Heart left ventricle (tissue), 16 donors: Measurements from ENCODE around the gene B4GALNT2. TPM values are rescaled to one million over a fixed set of nuclear protein-coding genes. Genes with fewer than 3 reads are reported as not detected.

Experiments
- ATAC-seq, 4 donors: fragments of 200-7000 bp; cut with Tn5 transposase; one replicate each; pipeline ENCODE4 v1.9.1; 2020 to 2022; ENCODE audit warnings: moderate library complexity in 4 of 4, mild to moderate bottlenecking in 3 of 4, moderate number of reproducible peaks in 1 of 4
- DNase-seq, 5 donors: peaks; one replicate each; pipeline ENCODE4 v3.0.0-alpha.2; 2020
- H3K27ac ChIP-seq, 12 donors: fragments of 200-600 bp; sonication (generic) in 4 of 12; one replicate each; pipeline versions ENCODE4 v1.5.0 to v1.8.0; 2016 to 2022; ENCODE audit warnings: mild to moderate bottlenecking in 2 of 12
- H3K27me3 ChIP-seq, 9 donors: fragments of 200-600 bp; sonication (generic) in 2 of 9; one replicate each; pipeline versions ENCODE4 v1.5.1 to v1.8.0; 2016 to 2022; ENCODE audit warnings: mild to moderate bottlenecking in 3 of 9
- H3K36me3 ChIP-seq, 9 donors: fragments of 200-600 bp; sonication (generic) in 2 of 9; one replicate each; pipeline versions ENCODE4 v1.5.0 to v1.8.0; 2018 to 2022; ENCODE audit warnings: mild to moderate bottlenecking in 2 of 9
- H3K4me1 ChIP-seq, 12 donors: fragments of 200-600 bp; sonication (generic) in 4 of 12; one replicate each; pipeline versions ENCODE4 v1.5.0 to v1.8.0; 2016 to 2022; ENCODE audit warnings: mild to moderate bottlenecking in 3 of 12
- H3K4me3 ChIP-seq, 12 donors: fragments of 200-600 bp; sonication (generic) in 4 of 12; one replicate each; pipeline versions ENCODE4 v1.5.0 to v1.8.0; 2017 to 2022; ENCODE audit warnings: mild to moderate bottlenecking in 9 of 12, moderate library complexity in 4 of 12
- H3K9me3 ChIP-seq, 12 donors: fragments of 200-600 bp; sonication (generic) in 4 of 12; one replicate each; pipeline versions ENCODE4 v1.5.0 to v1.8.0; 2016 to 2022; ENCODE audit warnings: mild to moderate bottlenecking in 1 of 12
- CTCF ChIP-seq, 12 donors: fragments of 200-600 bp; sonication (generic) in 4 of 12; IDR thresholded peaks; one replicate each; pipeline versions ENCODE4 v1.5.0 to v1.8.0; 2018 to 2022; ENCODE audit warnings: antibody characterized with exemption in 12 of 12, mild to moderate bottlenecking in 5 of 12
- POLR2A ChIP-seq, 2 donors: fragments of 450-650 bp; IDR thresholded peaks; one replicate each; pipeline ENCODE4 v1.6.1; 2017; ENCODE audit warnings: antibody characterized with exemption in 2 of 2, mild to moderate bottlenecking in 2 of 2, moderate library complexity in 2 of 2
- WGBS, 4 donors: extraction: QIAGEN DNeasy Blood & Tissue Kit in 2 of 4; methylation state at CpG; one replicate each; pipeline versions ENCODE4 v1.1.5 to v1.1.7; 2013 to 2018; 5-methylcytosine and 5-hydroxymethylcytosine counted together
- intact Hi-C, 10 donors: fragments of 100-400 bp; cut with DNase I; formaldehyde crosslinking; loops; one replicate each; pipeline versions ENCODE4 v1.11.1 to v1.14.2; 2022
- polyA plus RNA-seq, 2 donors: library from polyadenylated mRNA; stranded (reverse); fragments of 200-250 nt; gene quantifications; one replicate each; pipeline ENCODE4 v1.2.3, GENCODE V29; 2013
- total RNA-seq, 9 donors: library from RNA; depleted of rRNA in 2 of 9; stranded (reverse); fragments of >200 nt in 2 of 9; fragmentation: NEBNext Ultra II Directional in 3 of 9; extraction: Animal tissue kit (Norgen Biotek cat#: 25700) in 3 of 9; gene quantifications; one replicate each; pipeline versions ENCODE4 v1.1.0 to v1.2.4, GENCODE V29; 2016 to 2023
- donor health status: ischemic (EF 13 %, LVEDD 7.1; RV severe dilation, severe dysfunction).
- donor health status: healthy with polysubstance abuse.
- donor health status: DM: no; HTN: yes; CAD: no.
- donor health status: DM: no; HTN: no; CAD: no.
- donor health status: ischemic (EF 25% LVEDD 6.9; RV normal size, moderate dysfunction).
- donor health status: ischemic (EF 25% LVEDD 5.7; RV mildly dilated, moderate dysfunction).
- donor health status: healthy.
- donor health status: DM: yes; HTN: yes; CAD: no.
- donor health status: ischemic (EF 35%, LVEDD 5.7; RV mildly dilated, moderate dysfunction).
- donor health status: nonischemic (EF 11% LVEDD 7.7; RV severe dilation, severe dysfunction).
- donor health status: DM: yes; HTN: yes; CAD: no.
- donor health status: PGD.
- donor health status: ischemic (EF 29% LVEDD 5.4; RV normal size, mild dysfunction).
- donor health status: nonischemic (EF 23%, LVEDD 6.1; RV moderate dilation, normal function).

Gene B4GALNT2
- total and polyA plus RNA-seq, 11 donors = 0.07 to 0.08 TPM; not detected in 9

DNA sequence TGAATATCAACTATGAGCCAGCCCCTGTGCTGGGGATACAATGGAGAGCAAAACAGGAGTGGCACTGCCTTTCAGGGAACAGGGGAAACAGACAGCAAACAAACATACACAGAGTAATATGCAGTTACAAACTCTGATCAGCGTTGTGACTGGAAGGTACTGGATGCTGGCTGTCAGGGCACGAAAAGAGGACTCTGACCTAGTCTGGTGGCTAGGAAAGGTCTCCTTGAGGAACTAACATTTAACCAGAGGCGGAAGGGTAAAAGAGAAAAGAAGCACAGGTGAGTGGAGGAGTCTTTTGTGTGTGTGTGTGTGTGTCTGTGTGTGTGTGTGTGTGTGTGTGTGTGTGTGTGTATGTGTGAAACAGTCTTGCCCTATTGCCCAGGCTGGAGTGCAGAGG, 12.4 kb upstream of the B4GALNT2 start:
- Histone ChIP-seq H3K4me1 (no peaks in the 10 kb centered on the region), H3K27me3 (peaks cover 0 to 51% (median 6%) of the 10 kb centered on the region in 9 donors), H3K9me3 (peaks cover 0 to 7% (median 0%) of the 10 kb centered on the region in 12 donors), H3K4me3 (no peak overlapping the region), H3K27ac (no peak overlapping the region), H3K36me3 (no peaks in the 10 kb centered on the region)
- intact Hi-C loops = no loop called here
- 66 to 76% (median 73%) methylated on average over 3 of the region's 3 CpGs for WGBS, 4 donors
- TF ChIP-seq CTCF (IDR thresholded peaks at IDR 0.05) = no peak
- no peak for TF ChIP-seq POLR2A (IDR thresholded peaks at IDR 0.05)
- no peak for ATAC-seq
- no peak for DNase-seq

DNA sequence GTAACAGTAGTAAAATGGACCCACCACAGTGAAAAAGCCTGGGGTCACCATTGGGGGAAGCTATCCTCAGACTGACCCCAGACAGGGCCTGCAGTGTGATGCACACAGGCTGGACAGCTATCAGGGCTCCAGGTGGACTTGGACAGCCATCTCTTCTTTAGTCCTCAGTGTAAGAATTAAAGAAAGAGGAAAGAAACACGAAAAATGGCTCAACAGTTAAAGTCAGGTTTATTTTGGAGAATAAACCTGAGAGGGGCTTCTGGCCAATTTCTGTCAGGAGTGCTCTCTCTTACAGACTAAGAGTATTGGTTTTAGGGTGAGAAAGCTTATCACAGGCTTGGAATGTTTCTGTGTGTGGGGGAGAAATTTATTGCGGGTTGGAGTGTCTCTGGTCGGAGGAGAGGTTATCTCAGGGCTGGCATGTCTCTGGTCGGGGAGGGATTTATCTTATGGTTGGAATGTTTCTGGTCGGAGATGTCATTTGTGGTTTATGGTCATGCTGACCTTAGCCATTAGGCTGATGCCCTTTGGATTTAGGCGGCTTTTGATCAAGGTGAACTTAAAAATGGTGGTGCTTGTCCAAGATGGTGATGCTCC, 10.8 kb upstream of the B4GALNT2 start:
- WGBS, 4 donors = 66 to 77% (median 72%) methylated on average over 6 of the region's 6 CpGs
- TF ChIP-seq POLR2A (IDR thresholded peaks at IDR 0.05) (no peak), CTCF (IDR thresholded peaks at IDR 0.05) (no peak)
- intact Hi-C loops = no loop called here

DNA sequence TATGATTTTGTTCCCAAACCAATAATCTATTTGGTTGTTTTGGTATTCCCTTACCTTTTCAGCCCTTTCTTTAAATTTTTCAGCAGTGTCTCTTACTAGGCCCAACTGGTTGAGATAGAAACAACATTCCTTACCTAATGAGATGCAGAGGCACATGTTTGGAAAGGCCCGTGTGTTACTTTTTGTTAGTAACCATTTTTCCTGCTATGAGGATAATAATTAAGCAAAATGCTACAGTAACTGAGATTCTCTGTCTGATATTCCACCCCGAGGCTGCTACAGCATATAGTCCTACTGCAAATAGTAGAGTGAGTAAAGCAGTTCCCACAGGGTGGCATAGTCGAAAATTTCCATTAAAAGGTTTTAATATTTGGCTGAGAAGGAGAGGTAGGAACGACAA, 10.0 kb upstream of the B4GALNT2 start:
- ATAC-seq (no peak), DNase-seq (no peak)
- TF ChIP-seq CTCF (IDR thresholded peaks at IDR 0.05) = no peak
- no peak for TF ChIP-seq POLR2A (IDR thresholded peaks at IDR 0.05)
- no peaks in the 10 kb centered on the region for H3K4me1 ChIP-seq
- H3K36me3 ChIP-seq = no peaks in the 10 kb centered on the region
- H3K9me3 ChIP-seq = peaks cover 0 to 7% (median 0%) of the 10 kb centered on the region in 12 donors
- H3K4me3 ChIP-seq = no peak overlapping the region
- no peak overlapping the region for H3K27ac ChIP-seq
- peaks cover 0 to 30% (median 3%) of the 10 kb centered on the region in 9 donors for H3K27me3 ChIP-seq
- 69 to 72% (median 70%) methylated on average over 4 of the region's 4 CpGs for WGBS, 4 donors
- intact Hi-C loops = no loop called here

More for the DNA sequence above, 10.8 kb upstream of the B4GALNT2 start:
- no peak overlapping the region for H3K4me3 ChIP-seq
- DNase-seq = no peak
- H3K36me3 ChIP-seq = no peaks in the 10 kb centered on the region
- ATAC-seq = no peak
- H3K27me3 ChIP-seq = peaks cover 0 to 37% (median 6%) of the 10 kb centered on the region in 9 donors
- H3K9me3 ChIP-seq = peaks cover 0 to 7% (median 0%) of the 10 kb centered on the region in 12 donors
- no peaks in the 10 kb centered on the region for H3K4me1 ChIP-seq
- no peak overlapping the region for H3K27ac ChIP-seq

DNA sequence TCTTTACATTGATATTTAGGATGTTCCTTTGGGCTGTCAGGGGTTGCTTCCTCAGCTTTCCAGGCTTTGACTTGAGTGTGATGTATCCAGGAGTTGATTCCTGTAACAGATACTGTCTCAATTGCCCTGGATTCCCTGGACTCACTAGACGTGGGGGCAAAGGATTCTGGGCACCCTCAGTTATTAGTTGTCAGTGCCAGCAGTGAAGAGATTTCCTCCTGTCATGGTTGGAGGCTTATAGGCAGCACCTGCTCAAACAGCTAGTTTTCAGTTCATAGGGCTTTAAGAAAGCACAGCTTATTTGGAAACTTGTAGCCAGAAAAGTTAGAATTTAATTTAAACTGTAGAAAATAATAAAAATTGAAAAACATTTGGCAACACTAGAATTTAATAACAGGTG, 9.5 kb upstream of the B4GALNT2 start:
- Histone ChIP-seq H3K9me3 (peaks cover 0 to 7% (median 0%) of the 10 kb centered on the region in 12 donors), H3K4me1 (no peaks in the 10 kb centered on the region), H3K27me3 (peaks cover 0 to 27% (median 0%) of the 10 kb centered on the region in 9 donors), H3K4me3 (no peak overlapping the region), H3K27ac (no peak overlapping the region), H3K36me3 (no peaks in the 10 kb centered on the region)
- WGBS, 4 donors = 22 to 33% (median 31%) methylated on average over 1 of the region's 1 CpG
- ATAC-seq (no peak), DNase-seq (no peak)
- TF ChIP-seq CTCF (IDR thresholded peaks at IDR 0.05) = no peak
- TF ChIP-seq POLR2A (IDR thresholded peaks at IDR 0.05) = no peak
- intact Hi-C loops = no loop called here
